SK-N-SH (cell line): ENCODE data around the gene THSD7A.

Experiments used
- EP300 ChIP-seq, 2 experiments: IDR thresholded peaks; 2 replicates each; pipeline versions ENCODE4 v1.4.0 to v1.6.1; 2012; ENCODE audit warnings: borderline replicate concordance in 1 of 2, low read depth in 1 of 2, low read length in 1 of 2
- EZH2phosphoT487 ChIP-seq: fragments of 200-600 bp; sonication (generic); IDR thresholded peaks from 2 replicates; pipeline ENCODE4 v1.6.1; 2017; ENCODE audit warnings: low read depth, mixed run types, mild to moderate bottlenecking, antibody characterized with exemption, moderate library complexity, borderline replicate concordance
- POLR2AphosphoS5 ChIP-seq: IDR thresholded peaks from 2 replicates; pipeline ENCODE4 v1.6.1; 2012; ENCODE audit warnings: low read depth, low read length
- TF ChIP-seq, protein P1 (sequence below): fragments of 150-350 bp; IDR thresholded peaks from 2 replicates; pipeline ENCODE4 v1.6.1; 2017; ENCODE audit warnings: antibody characterized with exemption, low read length, low read depth, borderline replicate concordance

DNA sequence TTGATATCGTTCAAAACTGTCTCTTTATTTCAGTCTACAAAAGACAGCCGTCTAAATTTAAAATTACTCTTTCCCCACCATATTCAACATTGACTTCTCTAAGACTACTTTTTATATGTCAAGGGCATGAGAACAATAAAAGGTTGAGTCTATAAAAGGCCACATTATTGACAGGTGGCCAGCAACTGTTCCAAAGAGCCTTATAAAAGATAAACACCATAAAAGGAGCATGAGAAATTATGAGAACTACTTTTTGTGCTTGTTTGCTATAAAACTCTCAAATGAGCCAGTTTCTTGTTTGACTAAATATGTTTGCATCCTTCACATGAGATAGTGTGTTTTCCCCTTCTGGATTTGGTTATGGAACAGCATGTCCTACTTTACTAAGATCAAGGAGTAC lies 189.2 kb downstream of the THSD7A start:
- TF ChIP-seq POLR2AphosphoS5 (no peak), EP300 (IDR thresholded peaks at IDR 0.05; ENCODE audit: borderline replicate concordance in 1 of 2, low read depth in 1 of 2, low read length in 1 of 2) (no peak), EZH2phosphoT487 (no peak)
- TF ChIP-seq, protein P1, sequence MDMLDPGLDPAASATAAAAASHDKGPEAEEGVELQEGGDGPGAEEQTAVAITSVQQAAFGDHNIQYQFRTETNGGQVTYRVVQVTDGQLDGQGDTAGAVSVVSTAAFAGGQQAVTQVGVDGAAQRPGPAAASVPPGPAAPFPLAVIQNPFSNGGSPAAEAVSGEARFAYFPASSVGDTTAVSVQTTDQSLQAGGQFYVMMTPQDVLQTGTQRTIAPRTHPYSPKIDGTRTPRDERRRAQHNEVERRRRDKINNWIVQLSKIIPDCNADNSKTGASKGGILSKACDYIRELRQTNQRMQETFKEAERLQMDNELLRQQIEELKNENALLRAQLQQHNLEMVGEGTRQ: no peak
